Parathyroid adenoma (tissue), 2 donors: Measurements from ENCODE around the gene UGT2A2.

Source experiments
- H2AFZ ChIP-seq: fragments of 300-600 bp; sonication (generic); one replicate; pipeline ENCODE4 v1.7.0; 2017; ENCODE audit warnings: antibody characterized with exemption, mild to moderate bottlenecking
- H3K27ac ChIP-seq: fragments of 300-600 bp; sonication (generic); one replicate; pipeline ENCODE4 v1.7.0; 2017
- H3K27me3 ChIP-seq: fragments of 300-600 bp; sonication (generic); one replicate; pipeline ENCODE4 v1.7.0; 2017; ENCODE audit warnings: low read length; ENCODE audit not compliant: control insufficient read depth, insufficient read depth
- H3K36me3 ChIP-seq: fragments of 300-600 bp; sonication (generic); one replicate; pipeline ENCODE4 v1.7.0; 2017; ENCODE audit warnings: low read length; ENCODE audit not compliant: control insufficient read depth, insufficient read depth
- H3K4me1 ChIP-seq: fragments of 300-600 bp; sonication (generic); one replicate; pipeline ENCODE4 v1.7.0; 2017; ENCODE audit warnings: control low read depth
- H3K4me2 ChIP-seq: fragments of 300-600 bp; sonication (generic); one replicate; pipeline ENCODE4 v1.7.0; 2017; ENCODE audit warnings: low read length
- H3K4me3 ChIP-seq: fragments of 300-600 bp; sonication (generic); one replicate; pipeline ENCODE4 v1.7.0; 2017; ENCODE audit warnings: low read depth, low read length
- H3K79me2 ChIP-seq: fragments of 300-600 bp; sonication (generic); one replicate; pipeline ENCODE4 v1.7.0; 2017; ENCODE audit warnings: control low read depth
- H3K9ac ChIP-seq: fragments of 300-600 bp; sonication (generic); one replicate; pipeline ENCODE4 v1.7.0; 2017; ENCODE audit warnings: mild to moderate bottlenecking
- H3K9me3 ChIP-seq: fragments of 300-600 bp; sonication (generic); one replicate; pipeline ENCODE4 v1.7.0; 2017; ENCODE audit warnings: low read length; ENCODE audit not compliant: control insufficient read depth
- CTCF ChIP-seq: fragments of 300-600 bp; sonication (generic); IDR thresholded peaks from one replicate; pipeline ENCODE4 v1.7.0; 2017; ENCODE audit warnings: antibody characterized with exemption, mild to moderate bottlenecking
- donor health status: primary hyperparathyroidism.

The UGT2A2 gene

DNA sequence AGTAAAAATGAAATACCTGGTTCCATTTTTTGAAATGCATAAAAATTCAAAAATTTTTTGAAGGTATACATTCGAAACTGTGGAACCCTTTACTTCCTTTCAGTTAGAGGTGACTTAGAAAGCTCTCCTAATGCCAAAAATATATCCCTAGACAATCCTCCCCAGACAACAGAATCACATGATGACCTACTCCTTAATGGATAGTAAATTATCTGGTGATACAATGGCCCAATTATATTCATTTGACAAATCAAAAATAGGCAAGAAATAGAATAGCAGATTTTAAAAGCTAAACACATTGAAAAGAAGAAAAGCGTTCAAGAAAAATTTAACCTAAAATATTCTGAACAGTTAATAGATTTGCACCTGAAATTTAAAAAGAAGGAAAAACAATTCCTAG, 3.5 kb upstream of the UGT2A2 start:
- H3K36me3 ChIP-seq: no peaks in the 10 kb centered on the region
- no peak overlapping the region for H3K27ac ChIP-seq
- no peaks in the 10 kb centered on the region for H3K9me3 ChIP-seq
- H3K27me3 ChIP-seq: no peaks in the 10 kb centered on the region
- H2AFZ ChIP-seq: no peak overlapping the region
- H3K9ac ChIP-seq: no peak overlapping the region
- no peaks in the 10 kb centered on the region for H3K79me2 ChIP-seq
- no peaks in the 10 kb centered on the region for H3K4me1 ChIP-seq
- TF ChIP-seq CTCF: no peak
- no peak overlapping the region for H3K4me2 ChIP-seq
- H3K4me3 ChIP-seq: no peak overlapping the region

DNA sequence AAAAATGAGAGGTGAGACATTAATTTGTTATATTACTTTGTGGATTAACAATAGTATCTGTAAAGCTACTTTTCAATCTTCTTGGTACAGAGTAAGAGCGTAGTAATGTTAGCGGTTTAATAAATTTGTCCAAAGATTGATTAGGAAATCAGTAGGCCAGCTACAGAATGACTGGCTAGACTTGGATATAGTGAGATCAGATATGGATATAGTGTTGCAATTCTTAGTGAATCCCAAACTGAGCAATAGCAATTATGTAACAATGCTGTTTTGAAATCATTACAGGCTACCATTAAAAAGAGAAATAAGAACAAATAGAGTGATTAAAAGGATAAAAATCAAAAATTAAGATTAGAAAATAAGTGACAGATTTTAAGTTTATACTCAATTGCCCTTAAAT, 847 bp upstream of the UGT2A2 start:
- H3K9ac ChIP-seq: no peak overlapping the region
- no peak overlapping the region for H2AFZ ChIP-seq
- no peak for TF ChIP-seq CTCF
- no peak overlapping the region for H3K4me3 ChIP-seq
- no peaks in the 10 kb centered on the region for H3K36me3 ChIP-seq
- H3K79me2 ChIP-seq: no peaks in the 10 kb centered on the region
- H3K4me2 ChIP-seq: no peak overlapping the region
- H3K27me3 ChIP-seq: no peaks in the 10 kb centered on the region
- no peaks in the 10 kb centered on the region for H3K9me3 ChIP-seq
- H3K27ac ChIP-seq: no peak overlapping the region
- H3K4me1 ChIP-seq: no peaks in the 10 kb centered on the region

DNA sequence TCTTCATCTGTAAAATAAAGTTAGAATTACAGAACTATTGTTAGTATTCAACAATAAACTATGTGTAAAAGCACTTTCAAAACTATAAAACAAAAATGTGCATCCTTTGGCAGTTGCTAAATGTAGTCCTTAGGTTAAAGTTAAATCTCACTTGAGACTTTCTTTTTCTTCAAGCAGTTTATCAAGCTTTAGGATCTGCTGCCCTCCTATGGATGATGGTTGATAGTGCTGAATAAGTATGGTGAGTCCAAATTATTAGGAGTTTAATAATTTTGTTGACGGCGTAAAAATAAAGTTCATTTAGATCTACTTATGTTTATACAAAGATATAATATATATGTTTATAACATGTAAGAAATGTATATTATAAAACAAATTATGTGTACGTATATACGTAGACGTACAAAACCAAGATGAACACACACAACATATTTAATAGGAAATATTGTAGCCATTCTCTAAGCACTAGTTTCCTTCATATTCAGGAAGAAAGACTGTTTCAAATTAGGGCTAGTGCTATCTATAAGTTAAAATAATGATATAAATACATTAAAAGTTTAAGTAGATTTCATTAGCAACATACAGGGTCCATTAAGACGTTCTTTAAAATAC, 22.3 kb downstream of the UGT2A2 start:
- H3K27ac ChIP-seq: no peak overlapping the region
- no peak overlapping the region for H3K9ac ChIP-seq
- no peaks in the 10 kb centered on the region for H3K79me2 ChIP-seq
- no peak overlapping the region for H3K4me2 ChIP-seq
- no peaks in the 10 kb centered on the region for H3K36me3 ChIP-seq
- H3K27me3 ChIP-seq: no peaks in the 10 kb centered on the region
- H3K4me3 ChIP-seq: no peak overlapping the region
- no peaks in the 10 kb centered on the region for H3K4me1 ChIP-seq
- no peak overlapping the region for H2AFZ ChIP-seq
- H3K9me3 ChIP-seq: no peaks in the 10 kb centered on the region
- no peak for TF ChIP-seq CTCF

- Histone ChIP-seq H3K79me2 (no peaks in the 10 kb centered on the region), H3K9ac (no peak overlapping the region), H3K27me3 (no peaks in the 10 kb centered on the region), H3K9me3 (no peaks in the 10 kb centered on the region), H3K27ac (no peak overlapping the region), H3K36me3 (no peaks in the 10 kb centered on the region), H3K4me3 (no peak overlapping the region), H3K4me1 (no peaks in the 10 kb centered on the region), H3K4me2 (no peak overlapping the region), H2AFZ (no peak overlapping the region)
- TF ChIP-seq CTCF: no peak
These were observed 29.0 kb downstream of the UGT2A2 start for GRCh38 chr4:69610484-69610883.

GRCh38 chr4:69601065-69601464, 38.4 kb downstream of the UGT2A2 start:
- TF ChIP-seq CTCF: no peak
- H3K4me3 ChIP-seq: no peak overlapping the region
- H3K36me3 ChIP-seq: no peaks in the 10 kb centered on the region
- H3K27ac ChIP-seq: no peak overlapping the region
- no peaks in the 10 kb centered on the region for H3K79me2 ChIP-seq
- H3K4me1 ChIP-seq: no peaks in the 10 kb centered on the region
- no peak overlapping the region for H3K9ac ChIP-seq
- no peaks in the 10 kb centered on the region for H3K9me3 ChIP-seq
- H3K4me2 ChIP-seq: no peak overlapping the region
- H3K27me3 ChIP-seq: no peaks in the 10 kb centered on the region
- no peak overlapping the region for H2AFZ ChIP-seq
